CD4-positive, alpha-beta T cell treated with Interleukin-15 for 4 hours (primary cell): ENCODE measurements around the gene TRIM2.

Experiments used
- DNase-seq: peaks from one replicate; pipeline ENCODE4 v3.0.0-alpha.2; 2020; ENCODE audit warnings: low spot score

TRIM2 gene

DNA sequence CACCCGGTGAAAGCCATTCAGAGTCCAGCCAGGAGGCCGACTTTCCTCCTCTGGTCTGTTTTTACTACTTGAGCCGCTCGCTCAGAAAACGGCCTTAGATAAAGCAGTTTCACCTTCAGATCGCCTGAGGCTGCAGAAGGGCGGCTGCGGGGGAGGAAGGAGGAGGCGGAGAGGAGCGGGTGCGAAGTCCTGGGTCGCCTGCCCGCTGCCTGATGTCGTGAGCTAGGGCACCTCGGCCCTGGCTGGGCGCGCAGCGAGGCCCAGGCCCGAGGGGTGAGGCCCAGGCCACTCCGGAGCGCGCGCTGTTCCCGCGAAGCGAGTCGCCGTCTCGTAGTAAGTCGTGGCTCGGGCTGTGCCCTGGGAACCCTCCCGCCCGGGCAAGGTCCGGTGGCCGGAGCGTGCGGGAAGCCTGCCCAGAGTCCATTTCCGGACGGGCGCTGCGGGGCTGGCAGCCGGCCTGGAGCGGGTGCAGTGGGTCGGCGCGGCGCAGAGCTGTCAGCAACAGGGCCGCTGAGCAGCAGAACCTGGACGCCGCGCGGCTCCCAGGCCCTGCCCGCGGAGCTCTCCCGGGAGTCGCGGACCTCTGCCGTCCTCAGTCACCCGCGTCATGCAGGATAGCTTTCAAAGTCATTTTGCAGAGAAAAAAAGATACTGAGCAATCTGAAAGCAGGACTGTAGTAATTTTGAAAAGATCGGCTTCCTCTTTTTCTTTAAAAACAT lies 18.6 kb downstream of the TRIM2 start:
- DNase-seq: no peak

DNA sequence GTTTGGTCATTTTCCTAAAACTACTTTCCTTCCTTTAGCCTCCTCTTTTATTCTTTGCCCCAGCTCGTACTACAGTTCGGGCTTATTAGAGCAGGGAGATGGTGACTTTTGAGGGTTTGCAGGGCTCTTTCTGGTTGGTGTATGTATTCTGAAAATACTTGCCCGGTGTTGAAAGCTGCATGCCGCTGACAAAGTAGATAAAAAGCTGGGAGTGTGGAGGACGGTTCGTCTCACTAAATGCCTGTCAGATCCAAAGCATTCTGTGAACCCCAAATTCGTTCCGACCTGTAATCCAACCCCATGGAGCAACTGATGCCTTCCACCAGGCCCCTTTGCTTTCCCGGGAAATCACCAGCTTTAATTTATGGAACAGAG lies 19.2 kb downstream of the TRIM2 start:
- no peak for DNase-seq

DNA sequence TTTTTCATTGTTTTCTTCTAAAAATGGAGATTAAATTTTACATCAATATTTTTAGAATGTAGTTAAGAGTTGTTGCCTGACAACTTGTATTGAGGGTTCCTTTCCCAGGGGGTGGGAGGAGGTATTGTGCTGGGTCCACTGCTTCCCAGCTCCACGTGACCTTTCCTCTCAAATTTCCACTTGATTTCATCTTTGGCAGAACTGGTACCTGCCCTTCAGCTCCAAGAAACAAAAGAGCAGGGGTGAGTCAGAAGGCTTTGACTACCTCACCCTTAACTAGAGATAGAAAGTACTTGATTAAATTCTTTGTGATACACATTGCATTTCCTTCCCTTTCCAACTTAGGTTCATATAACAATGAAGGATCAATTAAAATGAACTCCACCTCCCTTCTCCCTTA lies 19.7 kb downstream of the TRIM2 start:
- no peak for DNase-seq

DNA sequence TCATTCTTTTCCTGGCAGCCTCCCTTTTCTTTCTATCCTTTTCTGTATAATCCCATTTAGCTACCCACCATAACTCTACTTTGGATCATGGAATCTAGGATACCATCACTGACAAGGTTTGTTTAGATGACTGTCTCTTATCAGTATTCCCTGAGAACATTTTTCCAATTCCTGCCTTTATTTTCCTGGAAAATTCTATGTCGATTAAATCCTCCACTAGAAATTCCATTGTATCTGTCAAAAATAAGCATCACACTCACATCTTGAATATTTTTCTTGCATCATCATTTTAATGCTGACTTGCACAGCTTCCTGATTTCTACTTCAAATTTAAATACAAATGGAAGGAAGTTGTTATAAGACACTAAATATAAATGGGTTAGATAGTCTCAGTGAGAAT lies 20.2 kb downstream of the TRIM2 start:
- no peak for DNase-seq

DNA sequence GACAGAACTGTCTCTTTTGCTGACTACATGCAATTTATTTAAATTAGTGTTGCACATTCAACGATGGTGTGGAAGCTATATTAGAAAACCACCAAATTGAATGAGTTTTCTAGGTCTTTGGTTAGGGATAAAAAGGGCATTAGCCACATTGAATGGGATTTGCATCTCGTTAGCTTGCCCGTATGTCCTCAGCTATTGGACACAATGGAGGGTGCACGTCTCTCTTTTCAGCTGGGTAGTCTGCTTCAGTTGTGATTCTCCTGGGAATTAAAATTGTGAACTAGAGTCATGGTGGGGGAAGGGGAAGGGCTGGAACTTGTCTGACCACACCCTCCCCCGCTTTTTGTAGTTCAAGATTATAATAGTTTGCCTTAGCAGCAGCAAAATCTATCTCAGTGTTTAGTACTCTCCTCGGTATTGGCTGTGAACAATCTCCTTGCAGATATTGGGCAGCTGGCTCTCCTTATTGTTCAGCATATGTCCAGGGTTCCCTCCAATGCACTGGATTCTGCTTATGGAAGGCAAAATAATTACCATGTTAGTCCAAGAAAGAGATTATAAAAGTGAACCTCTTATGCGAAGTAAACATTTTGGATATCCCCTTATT lies 23.3 kb downstream of the TRIM2 start:
- no peak for DNase-seq

DNA sequence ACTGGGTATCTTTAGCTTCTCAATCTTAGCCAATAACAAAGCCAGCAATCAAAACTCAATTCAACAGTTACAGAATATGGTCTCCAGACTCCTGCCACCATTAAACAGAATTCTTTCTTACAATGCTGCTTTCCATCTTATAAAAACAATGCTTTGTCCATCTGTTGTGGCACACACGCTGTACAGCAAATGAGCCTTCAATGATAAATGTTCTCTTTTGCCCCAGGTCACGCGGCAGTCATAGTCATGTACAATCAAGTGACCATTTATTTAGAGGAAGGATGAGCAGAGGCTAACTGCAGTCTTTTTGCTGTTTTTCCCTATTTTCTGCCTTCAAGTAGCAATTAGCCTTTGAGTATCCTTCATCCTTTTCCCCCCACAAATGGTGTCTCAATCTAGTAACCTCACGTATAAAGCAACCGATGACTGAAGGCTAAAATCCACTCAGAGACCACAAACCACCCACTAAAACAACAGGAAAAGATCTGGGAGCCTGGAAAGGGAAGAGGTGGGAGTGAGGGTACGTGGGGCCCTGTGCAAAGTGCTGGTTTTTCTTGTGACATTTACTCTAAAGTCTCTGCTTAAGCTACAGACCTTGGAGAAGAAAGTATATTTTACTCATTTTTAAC lies 24.4 kb downstream of the TRIM2 start:
- DNase-seq: no peak

DNA sequence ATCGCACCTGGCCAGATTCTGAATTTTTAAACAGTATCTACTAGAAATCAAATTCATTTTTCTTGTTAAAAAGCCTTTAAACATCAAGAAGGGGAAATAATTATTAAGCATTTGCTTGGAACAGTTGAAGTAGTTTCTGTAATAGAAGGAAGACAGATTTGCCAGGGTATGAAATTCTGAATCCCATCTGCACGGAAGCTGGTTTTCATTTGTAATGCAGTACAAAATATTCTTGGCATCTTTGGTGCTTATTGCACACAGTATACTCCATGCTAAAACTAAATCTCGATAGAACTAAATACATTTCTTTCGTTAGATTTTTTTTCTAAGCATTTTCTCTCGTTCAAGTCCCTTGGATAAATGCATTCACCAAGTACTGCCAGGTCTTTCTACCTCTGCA lies 25.3 kb downstream of the TRIM2 start:
- DNase-seq: no peak

DNA sequence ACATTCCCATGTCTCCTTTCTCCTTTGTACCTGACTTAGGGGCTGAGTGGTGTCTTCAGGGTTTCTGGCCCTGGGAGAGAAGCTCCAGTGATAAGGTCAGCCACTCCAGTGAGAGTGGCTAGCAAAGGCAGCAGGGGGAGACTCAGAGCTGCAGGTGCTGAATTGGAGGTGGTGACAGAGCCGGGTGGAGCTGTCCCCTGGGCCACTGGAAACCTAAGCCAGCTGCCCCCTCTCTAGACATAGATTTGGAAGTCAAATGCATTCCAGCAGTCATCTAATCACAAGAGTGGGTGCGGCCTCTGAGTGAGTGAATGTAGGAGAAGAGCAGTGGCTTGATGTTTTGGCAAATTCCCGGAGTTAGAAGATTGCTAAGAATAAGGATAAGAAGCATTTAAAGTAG lies 28.5 kb downstream of the TRIM2 start:
- DNase-seq: no peak

DNA sequence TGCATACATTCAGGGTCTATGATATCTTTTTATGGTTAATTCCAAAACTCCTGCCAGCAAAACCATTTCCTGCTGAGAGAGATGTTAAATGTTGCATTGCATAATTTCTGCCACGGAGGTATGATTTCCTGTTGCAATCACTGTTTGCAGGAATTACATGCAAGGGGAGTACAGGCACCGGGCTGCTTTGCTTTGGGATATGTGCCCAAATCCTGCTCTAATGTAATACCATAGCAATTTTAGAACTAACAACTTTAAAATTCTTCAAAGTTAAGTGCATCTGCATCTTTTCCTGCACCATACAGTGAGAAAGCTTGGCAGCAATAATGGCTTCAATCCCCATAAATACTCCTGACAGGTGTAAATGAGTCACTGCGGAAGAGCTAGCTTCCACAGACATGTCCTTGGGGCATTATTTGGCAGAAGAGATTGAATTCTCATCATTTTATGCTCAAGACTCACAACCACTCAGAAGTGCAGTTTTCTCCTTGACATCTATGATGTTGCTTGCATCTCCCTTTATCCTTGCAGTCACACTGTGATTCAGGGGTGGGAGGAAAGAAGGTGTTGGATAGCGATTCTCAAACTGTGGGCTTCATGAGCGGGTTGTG lies 29.6 kb downstream of the TRIM2 start:
- DNase-seq: no peak

DNA sequence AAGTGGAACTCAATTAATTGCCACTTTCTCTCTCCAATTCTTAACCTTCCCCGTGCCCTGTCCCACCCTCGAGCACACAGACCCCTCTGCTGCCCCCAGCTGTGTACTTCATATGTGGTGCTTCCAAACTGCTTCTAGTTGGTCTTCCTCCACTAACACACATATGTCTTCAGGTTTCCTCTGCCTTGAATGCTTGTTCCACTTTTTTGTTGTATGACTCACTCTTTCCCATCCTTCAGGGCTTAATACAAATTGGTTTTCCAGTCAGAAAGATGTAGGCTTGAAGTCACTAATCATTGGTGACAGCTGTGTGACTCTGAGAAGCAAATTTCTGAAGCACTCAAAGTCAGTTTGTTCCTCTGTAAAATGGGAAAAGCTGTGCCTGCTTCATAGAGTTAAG lies 30.6 kb downstream of the TRIM2 start:
- no peak for DNase-seq

DNA sequence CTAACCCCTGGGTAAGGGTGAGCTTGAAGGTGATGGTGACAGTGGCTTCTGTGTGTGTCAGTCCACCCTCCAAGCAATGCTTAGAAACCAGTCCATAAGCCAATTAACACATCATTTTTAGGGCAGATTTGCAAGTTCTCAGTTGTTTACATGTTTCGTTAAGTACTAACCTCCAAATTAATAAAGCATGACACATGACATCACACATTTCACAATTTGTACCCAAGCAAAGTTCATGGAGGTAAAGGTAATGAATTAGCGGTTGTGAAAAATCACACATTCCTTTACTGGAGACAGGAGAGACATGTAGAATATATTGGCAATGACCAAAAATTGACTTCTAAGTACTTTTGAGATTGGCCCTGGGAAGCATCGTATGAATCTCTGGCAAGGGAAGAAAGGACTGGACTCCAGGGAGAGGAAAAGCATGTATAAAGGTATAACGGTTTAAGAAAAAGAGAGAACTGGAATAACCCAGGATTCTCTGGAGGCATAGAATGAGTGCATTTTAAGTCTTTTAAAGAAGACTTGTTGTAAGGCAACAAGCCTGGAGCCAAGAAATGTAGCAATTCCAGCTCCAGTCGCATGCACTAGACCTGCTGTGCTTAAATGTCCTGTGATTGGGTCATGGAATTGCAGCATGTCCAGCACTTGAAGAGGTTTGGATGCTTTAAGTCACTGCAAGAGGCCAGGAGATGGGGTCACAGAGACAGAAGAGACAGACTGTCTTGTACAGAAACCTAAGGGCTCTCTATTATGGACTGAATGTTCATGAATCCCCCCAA lies 34.1 kb downstream of the TRIM2 start:
- no peak for DNase-seq

DNA sequence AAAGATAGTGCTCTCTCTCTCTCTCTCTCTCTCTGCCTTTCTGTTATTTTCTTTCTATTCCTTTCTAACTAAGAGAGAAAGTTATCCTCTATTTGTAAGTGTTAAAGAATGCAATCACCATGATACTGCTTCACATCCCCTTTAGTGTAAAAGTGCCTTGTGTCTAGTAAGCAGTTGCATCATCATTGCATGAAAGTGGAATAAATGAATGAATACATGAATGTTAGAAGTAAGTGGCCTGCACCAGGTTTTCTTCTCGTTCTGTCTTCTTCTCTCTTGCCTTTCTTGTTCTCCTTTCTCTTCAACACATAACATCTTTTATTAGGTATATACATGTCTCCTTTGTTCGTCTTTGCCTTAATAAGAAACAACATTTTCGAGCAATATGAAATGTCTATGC lies 35.2 kb downstream of the TRIM2 start:
- DNase-seq: no peak

DNA sequence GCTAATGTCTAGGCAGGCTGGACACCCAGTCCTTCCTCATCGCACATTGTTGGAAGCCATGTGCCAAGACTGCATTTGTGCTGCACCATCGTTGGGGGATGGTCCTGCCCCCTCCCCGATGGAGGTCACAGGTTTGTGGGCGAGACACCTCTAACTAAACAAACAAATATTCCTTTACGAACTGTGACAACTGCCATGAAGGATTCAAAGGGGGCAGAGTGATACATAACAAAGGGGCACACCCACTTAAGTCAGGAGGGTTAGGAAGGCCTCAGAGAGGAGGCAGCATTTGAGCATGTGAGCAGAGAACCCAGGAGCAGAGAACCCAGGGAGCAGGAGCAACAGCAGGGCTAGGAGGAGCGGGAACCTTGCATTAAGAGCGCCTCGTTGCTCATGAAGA lies 37.1 kb downstream of the TRIM2 start:
- DNase-seq: no peak

DNA sequence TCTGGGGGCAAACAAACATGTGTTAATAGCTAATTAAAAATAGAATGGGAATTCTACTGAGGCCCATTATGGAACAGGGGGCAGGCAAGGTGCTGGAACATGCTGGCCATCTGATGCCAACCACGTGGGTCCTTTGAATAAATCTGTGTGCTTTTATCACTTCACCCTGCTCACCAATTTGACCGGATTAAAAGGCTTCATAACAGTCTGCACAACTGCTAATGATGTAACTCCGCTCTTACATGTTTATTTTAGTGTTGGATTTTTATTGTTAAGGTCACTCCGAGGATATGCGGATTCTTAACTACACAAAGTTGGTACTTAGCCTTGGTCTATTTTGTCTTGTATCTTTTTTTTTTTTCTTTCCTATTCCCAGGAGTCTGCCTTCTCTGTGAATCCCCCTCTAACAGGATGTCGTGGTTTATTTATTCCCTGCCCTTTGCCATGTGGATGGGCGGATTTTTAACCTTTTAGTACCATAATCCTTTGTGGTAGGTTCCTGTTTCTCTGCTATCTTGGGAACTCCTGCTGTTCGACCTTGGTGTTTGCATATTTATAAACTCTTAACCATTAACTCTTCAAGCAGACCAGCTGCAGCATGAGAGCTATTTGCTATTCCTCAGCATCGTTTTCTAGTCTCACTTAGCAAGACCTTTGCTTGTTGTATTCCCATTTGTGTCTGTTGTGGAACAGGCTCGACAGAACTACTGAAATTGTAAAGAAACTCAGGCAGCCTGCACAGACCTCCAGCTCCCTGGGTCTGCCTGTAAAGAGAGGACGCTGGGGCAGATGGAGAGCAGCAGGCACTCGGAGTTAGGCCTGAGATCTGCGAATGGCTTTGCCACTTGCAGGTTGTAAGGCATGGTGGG lies 38.0 kb downstream of the TRIM2 start:
- no peak for DNase-seq

DNA sequence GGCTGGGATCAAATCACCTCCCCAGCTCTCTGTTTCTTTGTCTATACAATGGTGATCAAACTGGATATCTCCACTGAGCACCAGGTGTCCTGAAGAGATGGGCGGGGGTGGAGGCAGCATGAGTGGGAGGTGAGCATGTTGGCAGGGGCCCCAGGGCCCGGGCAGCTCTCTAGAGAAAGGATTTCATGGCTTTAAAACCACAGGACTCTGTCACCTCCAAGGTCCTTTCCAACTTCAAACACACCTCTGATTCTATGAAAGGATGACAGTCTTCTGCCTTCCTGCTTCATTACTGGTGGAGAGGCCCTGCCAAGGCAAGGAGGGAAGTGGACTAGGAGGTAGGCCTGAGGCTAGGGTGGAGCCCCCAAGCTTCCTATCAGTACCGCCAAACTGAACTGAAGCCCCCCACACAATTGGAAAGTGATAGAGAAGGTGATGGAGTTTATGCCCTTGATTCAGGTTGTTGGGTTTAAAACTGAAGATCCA lies 38.6 kb downstream of the TRIM2 start:
- DNase-seq: no peak

DNA sequence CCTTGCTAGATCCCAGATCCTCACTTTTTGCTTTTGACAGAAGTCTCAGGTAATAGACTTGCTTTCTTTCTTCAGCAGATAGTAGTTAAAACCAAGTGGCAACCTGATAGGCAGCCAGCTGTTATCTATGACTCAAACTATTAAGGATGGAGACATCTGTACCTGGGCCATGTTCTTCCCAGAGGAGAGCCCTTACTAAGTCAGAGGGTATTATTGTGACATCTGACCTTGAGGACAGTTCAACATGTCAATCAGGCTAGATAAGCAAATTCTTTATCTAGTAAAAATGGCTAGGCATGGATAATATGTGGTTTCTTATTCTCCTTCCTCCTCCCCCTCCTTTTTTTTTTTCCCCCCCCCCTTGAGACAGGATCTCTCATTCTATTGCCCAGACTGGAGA lies 39.2 kb downstream of the TRIM2 start:
- DNase-seq: no peak

DNA sequence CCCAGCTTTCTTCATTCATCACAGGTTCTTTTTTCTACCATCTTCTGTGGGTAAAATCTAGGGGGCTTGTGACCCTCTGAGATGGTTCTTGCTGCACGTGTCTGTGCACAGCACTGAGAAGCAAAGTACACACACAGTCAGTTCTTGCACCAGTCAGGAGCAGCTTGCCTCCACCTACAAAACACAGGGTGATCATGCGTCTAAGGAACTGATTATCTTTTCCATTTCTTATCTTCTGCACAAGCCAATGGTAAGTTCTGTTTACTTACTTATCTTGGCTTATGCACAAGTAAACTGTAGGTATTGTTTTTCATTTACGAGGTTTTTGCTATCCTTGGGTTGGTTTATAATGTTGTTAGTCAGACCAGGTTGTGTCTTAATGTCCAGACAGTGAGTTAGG lies 40.7 kb downstream of the TRIM2 start:
- DNase-seq: no peak

DNA sequence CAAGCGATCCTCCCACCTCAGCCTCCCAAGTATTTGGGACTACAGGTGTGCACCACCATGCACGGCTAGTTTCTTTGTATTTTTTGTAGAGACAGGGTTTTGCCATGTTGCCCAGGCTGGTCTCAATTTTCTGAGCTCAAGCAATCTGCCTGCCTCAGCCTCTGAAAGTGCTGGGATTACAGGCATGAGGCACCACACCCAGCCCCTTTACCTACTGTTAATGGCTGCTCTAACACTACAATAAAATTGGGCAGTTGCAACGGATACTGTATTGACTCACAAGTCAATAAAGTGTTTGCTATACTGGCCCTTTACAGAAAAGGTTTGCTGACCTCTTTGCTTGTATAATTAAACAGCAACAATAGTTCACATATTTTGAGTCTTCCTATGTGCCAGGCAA lies 41.5 kb downstream of the TRIM2 start:
- no peak for DNase-seq

DNA sequence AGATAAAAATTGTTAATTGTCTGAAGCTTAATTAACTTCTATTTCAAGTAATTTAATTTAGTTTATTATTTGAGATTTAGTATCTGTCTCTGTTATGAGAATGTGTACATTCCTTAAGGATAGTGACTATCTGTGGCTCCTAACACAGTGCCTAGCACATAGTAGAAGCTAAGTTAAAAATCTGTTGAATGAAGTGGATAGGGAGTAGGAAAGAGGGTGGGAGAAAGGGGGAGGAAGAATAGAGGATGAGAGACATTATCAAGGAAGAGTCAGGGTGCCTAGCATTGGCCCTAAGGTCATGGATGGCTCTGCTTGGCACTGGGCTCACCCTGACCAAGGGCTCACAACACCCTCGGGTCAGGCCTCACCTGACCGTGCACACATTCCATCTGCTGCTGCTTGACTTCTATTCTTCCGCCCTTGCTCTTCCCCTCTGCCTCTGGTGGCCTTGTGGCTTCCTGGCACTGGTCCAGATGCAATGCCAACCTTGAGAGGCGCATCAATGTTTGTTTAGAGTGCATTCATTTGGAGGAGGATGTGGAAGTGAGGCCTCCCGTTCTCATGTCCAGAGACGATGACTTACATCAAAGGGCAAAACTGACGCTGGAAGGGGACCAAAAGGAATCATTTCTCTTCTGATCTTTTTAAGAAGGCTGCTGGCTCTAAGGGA lies 42.3 kb downstream of the TRIM2 start:
- DNase-seq: no peak

DNA sequence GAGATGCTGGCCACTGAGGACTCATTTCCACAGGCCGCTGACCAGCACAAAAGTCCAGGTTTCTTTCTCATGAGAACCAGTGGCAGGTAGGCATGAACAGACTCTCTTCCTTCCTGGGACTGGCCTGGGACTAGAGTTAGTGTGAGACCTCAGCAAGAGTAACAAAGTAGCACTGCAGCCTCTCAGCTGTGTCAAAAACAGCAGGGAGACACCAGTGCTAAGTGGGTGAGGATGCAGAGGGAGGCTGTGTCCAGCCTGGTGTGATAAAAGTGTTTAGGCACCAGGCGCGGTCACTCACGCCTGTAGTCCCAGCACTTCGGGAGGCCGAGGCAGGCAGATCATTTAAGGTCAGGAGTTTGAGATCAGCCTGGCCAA lies 42.9 kb downstream of the TRIM2 start:
- DNase-seq: no peak

DNA sequence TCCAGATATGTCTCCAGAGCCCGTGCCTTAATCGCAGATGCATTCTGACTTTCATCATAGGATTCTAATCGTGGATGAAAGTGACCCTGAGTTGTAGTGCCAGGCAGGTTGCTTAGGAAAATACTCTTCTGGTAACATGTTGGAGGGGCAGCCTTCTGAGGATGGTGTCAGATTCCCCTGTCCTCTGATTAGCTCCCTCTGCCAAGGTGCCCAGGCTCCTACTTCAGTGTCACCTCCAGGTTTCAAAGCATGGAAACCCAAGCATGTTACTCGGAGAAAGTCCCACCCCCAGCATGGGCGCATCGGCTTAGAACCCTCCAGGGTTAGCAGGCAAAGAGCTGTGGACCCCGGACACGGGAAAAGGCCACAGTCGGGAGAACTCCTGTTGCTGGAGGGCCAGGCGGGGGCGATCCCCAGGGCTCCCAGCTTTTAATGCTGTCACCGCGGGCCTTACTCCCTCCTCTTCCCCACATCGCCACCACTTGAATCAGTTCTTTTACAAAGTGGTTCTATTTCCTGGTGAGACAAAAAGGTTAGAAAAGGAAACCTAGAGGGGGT lies 44.5 kb downstream of the TRIM2 start:
- DNase-seq: no peak
